Neutrophil (primary cell): ENCODE results near the gene ZBTB11.
"Not testable (repeated sequence)": the region's sequence is repeated elsewhere in the genome, so short reads cannot be mapped to it uniquely, and the experiment has no call there.

Experiments
- H3K27ac ChIP-seq: fragments of 200-600 bp; sonication (generic); 2 replicates; pipeline ENCODE4 v1.5.1; 2016; ENCODE audit warnings: mild to moderate bottlenecking, moderate library complexity
- H3K27me3 ChIP-seq: fragments of 200-600 bp; sonication (generic); 2 replicates; pipeline ENCODE4 v1.6.0; 2016; ENCODE audit warnings: mild to moderate bottlenecking
- H3K36me3 ChIP-seq: fragments of 200-600 bp; sonication (generic); 2 replicates; pipeline ENCODE4 v1.5.1; 2017
- H3K4me1 ChIP-seq, 2 experiments: fragments of 200-600 bp in 1 of 2; sonication (generic) in 1 of 2; 1 replicate in 1 of 2; 2 replicates in 1 of 2; pipeline versions ENCODE4 v1.5.1 to v1.6.1; 2013 to 2016; ENCODE audit warnings: low read depth in 1 of 2, low read length in 1 of 2, mild to moderate bottlenecking in 1 of 2, moderate library complexity in 1 of 2; ENCODE audit not compliant: control insufficient read depth in 1 of 2, insufficient read depth in 1 of 2
- H3K4me3 ChIP-seq, 2 experiments: fragments of 200-600 bp in 1 of 2; sonication (generic) in 1 of 2; 1 replicate in 1 of 2; 2 replicates in 1 of 2; pipeline ENCODE4 v1.5.1; 2013 to 2016; ENCODE audit warnings: low read depth in 1 of 2, low read length in 1 of 2, mild to moderate bottlenecking in 1 of 2, moderate library complexity in 1 of 2
- H3K9me3 ChIP-seq: fragments of 200-600 bp; sonication (generic); 2 replicates; pipeline ENCODE4 v1.5.1; 2016
- CTCF ChIP-seq: fragments of 200-600 bp; sonication (generic); IDR thresholded peaks from 2 replicates; pipeline ENCODE4 v1.5.1; 2016; ENCODE audit warnings: antibody characterized with exemption

The ZBTB11 gene

GRCh38 chr3:101680466-101680865 is 3.5 kb upstream of the ZBTB11 start:
- H3K4me3 ChIP-seq: no peak overlapping the region
- no peak for TF ChIP-seq CTCF
- no peaks in the 10 kb centered on the region for H3K9me3 ChIP-seq
- H3K27me3 ChIP-seq: no peaks in the 10 kb centered on the region
- H3K27ac ChIP-seq: no peak overlapping the region
- H3K4me1 ChIP-seq: peaks cover 17 to 20% of the 10 kb centered on the region in 2 experiments
- H3K36me3 ChIP-seq: peaks cover 34% of the 10 kb centered on the region

GRCh38 chr3:101678837-101679236 is 1.9 kb upstream of the ZBTB11 start:
- not testable (repeated sequence) for H3K9me3 ChIP-seq, H3K27me3 ChIP-seq, H3K27ac ChIP-seq, H3K4me3 ChIP-seq
- Histone ChIP-seq H3K36me3 (peaks cover 30% of the 10 kb centered on the region), H3K4me1 (peaks cover 20 to 22% of the 10 kb centered on the region in 2 experiments)

GRCh38 chr3:101677436-101678286 is 729 bp upstream of the ZBTB11 start:
- H3K36me3 ChIP-seq: peaks cover 29% of the 10 kb centered on the region
- peaks cover 20 to 22% of the 10 kb centered on the region in 2 experiments for H3K4me1 ChIP-seq
- no peaks in the 10 kb centered on the region for H3K27me3 ChIP-seq
- H3K4me3 ChIP-seq: peak overlapping the region; percentile 99
- H3K9me3 ChIP-seq: no peaks in the 10 kb centered on the region
- H3K27ac ChIP-seq: peak overlapping the region; percentile 97
- no peak for TF ChIP-seq CTCF

GRCh38 chr3:101676216-101676764 is 642 bp downstream of the ZBTB11 start:
- peak overlapping the region; percentile 97 for H3K27ac ChIP-seq
- no peaks in the 10 kb centered on the region for H3K9me3 ChIP-seq
- no peaks in the 10 kb centered on the region for H3K27me3 ChIP-seq
- H3K4me3 ChIP-seq: peak overlapping the region; percentile 99
- H3K4me1 ChIP-seq: peaks cover 20 to 22% of the 10 kb centered on the region in 2 experiments
- H3K36me3 ChIP-seq: peaks cover 20% of the 10 kb centered on the region
- no peak for TF ChIP-seq CTCF

GRCh38 chr3:101675709-101676215 is 1.2 kb downstream of the ZBTB11 start:
- Histone ChIP-seq H3K9me3 (no peaks in the 10 kb centered on the region), H3K36me3 (peaks cover 20% of the 10 kb centered on the region), H3K4me1 (peaks cover 20 to 22% of the 10 kb centered on the region in 2 experiments), H3K4me3 (peak overlapping the region; percentile 99), H3K27me3 (no peaks in the 10 kb centered on the region), H3K27ac (peak overlapping the region; percentile 97)
- no peak for TF ChIP-seq CTCF

GRCh38 chr3:101674518-101674917 is 2.4 kb downstream of the ZBTB11 start:
- Histone ChIP-seq H3K9me3 (no peaks in the 10 kb centered on the region), H3K4me3 (no peak overlapping the region), H3K36me3 (peaks cover 22% of the 10 kb centered on the region), H3K4me1 (peaks cover 20 to 22% of the 10 kb centered on the region in 2 experiments), H3K27me3 (no peaks in the 10 kb centered on the region), H3K27ac (peak overlapping the region; percentile 97)
- no peak for TF ChIP-seq CTCF
